Skeletal muscle cell (primary cell): ENCODE results near the gene CD81.
"Not testable (repeated sequence)": the region's sequence is repeated elsewhere in the genome, so short reads cannot be mapped to it uniquely, and the experiment has no call there.

ENCODE experiments used
- DNase-seq: peaks from one replicate; pipeline ENCODE4 v3.0.0-alpha.2; 2010; ENCODE audit warnings: low read depth
- H3K4me3 ChIP-seq: 2 replicates; pipeline ENCODE4 v1.5.1; 2011; ENCODE audit warnings: low read depth, mild to moderate bottlenecking, control low read depth, low read length, moderate library complexity

The CD81 gene

DNA sequence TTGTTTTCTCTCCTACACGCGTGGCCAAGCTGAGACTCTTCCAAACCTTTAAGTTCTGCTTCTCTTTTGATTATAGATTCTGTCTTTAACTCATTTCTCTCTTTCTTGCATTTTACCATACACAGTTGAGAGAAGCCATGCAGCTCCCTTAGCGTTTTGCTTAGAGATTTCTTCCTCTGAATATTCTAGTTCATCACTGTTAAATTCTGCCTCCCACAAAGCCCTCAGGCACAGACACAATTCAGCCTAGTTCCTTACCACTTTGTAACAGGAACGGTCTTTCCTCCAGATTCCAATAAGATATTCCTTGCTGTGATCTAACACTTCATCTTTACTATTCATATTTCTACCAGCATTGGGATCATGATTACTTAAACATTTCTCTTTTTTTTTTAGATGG lies 24.7 kb upstream of the CD81 start:
- DNase-seq: no peak
- no peak overlapping the region for H3K4me3 ChIP-seq

DNA sequence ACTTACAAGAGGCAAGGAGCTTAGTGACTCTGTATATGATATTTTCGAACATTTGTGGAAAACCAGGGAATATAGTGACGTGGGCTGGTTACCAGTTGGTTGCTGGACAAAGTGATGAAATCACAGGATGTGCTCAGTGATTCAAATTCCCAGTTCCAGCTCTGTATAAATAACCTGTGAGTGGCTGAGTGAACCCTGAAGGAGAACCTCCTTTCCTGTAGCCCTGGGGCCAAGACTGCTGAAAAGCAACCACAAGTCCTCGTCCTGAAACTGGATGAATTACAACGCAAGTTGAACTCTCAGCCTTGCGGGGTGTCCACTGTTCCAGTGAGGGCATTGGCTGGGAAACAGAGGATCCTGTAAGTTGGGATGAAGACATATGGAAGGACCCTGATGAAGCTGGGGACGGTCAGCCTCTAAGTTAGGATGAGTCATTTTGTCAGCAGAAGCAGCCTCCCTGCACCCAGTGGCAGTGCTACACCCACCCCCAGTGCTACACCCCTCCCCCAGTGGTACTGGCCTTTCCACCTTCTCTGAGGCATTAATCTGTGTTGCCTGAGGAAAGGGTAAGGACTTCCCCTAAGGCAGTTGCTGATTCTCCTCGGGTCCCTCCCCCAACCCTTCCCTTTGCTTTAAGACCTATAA lies 22.0 kb upstream of the CD81 start:
- peak; percentile 39 for DNase-seq
- H3K4me3 ChIP-seq: no peak overlapping the region

DNA sequence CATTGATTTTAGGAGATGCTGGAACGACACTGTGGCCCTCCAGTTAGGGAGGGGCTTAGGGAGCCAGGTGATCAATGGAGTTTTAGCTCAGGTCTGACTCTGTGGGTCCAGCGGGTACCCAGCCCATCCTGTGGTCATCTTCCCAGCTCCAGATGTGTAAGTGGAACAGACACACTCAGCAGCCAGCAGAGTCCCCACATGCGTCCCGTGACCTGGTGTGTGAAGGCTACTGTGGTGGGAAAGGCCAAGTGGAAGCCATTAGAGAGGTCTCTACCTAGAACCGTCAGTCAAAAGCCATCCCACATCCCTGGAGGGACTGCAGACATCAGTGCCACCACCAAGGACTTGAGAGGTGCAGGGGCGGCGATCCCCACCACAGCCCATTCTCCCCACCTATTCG lies 19.9 kb upstream of the CD81 start:
- DNase-seq: no peak
- no peak overlapping the region for H3K4me3 ChIP-seq

DNA sequence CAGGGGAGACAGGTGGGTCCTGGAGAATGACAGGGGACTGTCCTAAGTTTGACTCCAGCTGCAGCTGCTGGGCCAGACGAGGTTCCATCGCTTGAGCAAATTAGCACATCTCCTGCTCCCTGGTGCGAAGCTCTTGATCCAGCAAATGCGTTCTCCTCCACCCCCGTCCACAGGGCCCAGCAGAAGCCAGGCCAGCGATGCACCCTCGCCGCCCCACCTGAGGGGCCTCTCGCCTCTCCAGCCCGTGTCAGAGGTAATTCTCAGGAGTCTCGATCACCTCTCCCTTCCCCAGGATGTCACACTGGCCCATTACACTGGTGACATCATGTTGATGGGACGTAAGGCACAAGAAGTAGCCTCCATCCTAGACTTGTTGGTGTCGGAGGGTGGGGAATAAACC lies 19.5 kb upstream of the CD81 start:
- H3K4me3 ChIP-seq, DNase-seq: not testable (repeated sequence)

DNA sequence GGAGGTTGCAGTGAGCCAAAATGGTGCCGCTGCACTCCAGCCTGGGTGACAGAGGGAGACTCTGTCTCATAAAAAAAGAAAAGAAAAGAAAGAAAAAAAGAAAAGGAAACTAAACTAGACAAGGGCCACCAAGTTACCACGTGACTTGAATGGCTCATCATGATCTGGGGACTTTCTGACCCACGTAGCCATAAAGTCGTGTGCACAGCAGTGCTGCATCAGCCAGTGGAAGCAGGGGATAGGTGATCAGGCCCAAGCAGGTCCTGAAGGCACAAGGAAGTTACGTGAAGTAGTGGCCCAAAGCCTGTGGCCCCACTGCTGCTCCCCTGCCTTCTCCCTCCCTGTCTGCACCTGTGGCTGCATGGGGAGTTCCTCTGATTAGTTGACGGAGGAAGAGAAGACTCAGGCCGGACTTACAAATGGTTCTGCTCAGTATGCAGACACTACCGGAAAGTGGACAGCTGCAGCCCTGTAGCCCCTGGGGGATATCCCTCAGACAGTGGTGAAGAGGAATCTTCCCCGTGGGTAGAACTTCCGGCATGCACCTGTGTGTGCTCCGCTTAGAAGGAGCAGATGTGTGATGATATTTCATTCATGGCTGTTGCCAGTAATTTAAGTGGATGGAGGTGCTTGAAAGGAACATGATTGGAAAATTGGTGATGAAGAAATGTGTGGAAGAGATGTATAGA lies 18.2 kb upstream of the CD81 start:
- no peak for DNase-seq

DNA sequence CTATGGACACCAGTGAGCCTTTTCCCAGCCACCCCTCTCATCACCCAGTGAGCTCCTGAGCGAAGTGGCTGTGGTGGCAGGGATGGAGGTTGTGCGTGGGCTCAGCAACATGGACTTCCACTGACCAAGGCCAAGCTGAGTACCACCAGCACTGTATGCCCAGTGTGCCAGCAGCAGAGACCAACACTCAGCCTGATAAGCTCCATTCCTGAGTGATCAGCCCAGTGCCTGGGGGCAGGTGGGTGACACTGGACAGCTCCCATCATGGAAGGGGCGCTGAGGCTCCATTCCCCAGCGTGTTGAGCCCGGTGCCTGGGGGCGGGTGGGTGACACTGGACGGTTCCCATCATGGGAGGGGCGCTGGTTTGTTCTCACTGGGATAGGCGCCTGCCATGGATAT lies 17.6 kb upstream of the CD81 start:
- DNase-seq: no peak
- no peak overlapping the region for H3K4me3 ChIP-seq

More for the DNA sequence above, 18.2 kb upstream of the CD81 start:
- no peak overlapping the region for H3K4me3 ChIP-seq

DNA sequence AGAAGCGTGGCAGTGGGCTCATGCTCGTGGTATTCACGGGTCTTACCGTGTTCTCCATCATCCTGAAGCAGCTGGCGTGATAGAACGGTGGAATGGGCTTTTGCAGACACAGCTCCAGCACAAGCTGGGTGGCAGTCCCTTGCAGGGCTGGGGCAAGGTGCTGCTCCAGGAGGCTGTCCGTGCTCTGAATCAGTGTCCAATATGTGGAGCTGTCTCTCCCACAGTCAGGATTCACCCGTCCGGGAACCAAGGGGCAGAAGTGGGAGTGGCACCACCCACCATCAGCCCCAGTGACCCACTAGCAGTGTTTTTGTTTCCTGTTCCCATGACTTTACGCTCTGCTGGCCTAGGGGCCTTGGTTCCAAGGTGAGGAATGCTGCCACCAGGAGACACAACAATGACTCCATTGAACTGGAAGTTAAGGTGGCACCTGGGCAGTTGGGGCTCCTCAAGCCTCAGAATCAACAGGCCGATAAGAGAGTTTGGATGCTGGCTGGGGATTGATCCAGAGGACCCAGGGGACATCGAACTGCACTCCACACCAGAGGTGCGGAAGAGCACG lies 16.9 kb upstream of the CD81 start:
- no peak overlapping the region for H3K4me3 ChIP-seq
- no peak for DNase-seq

DNA sequence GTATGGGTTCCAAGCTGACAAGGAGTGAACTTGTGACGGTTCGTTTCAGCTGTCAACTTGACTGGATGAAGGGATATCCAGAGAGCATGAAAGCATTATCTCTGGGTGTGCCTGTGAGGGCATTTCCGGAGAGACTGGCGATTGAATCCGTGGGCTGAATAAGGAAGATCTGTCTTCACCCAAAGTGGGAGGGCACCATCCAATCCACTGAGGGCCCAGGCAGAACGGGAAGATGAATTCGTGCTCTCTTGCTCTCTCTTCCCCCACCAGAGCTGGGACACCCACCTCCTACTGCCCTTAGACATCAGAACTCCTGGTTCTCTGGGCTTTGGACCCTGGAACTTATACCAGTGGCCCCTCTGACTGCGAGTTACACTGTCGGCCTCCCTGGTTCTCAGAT lies 15.5 kb upstream of the CD81 start:
- no peak overlapping the region for H3K4me3 ChIP-seq
- DNase-seq: no peak

DNA sequence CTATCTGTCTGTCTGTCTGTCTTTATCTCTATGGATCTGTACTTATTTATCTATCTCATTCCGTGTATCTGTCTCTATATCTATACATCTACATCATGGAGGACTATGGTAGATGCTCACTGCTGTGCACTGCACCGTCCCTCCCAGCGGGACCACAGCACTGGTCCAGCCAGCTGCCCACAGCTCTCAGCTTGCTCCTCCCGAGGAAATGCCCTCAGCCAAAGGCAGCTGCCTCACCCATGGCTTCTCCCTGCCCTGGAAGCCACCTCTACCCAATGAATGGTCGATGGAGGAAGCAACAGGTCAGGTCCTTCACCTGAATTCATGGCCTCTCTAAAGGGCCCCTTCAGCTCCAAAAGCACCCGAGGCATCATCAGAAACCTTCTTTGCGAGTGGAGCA lies 14.7 kb upstream of the CD81 start:
- H3K4me3 ChIP-seq: no peak overlapping the region
- no peak for DNase-seq

DNA sequence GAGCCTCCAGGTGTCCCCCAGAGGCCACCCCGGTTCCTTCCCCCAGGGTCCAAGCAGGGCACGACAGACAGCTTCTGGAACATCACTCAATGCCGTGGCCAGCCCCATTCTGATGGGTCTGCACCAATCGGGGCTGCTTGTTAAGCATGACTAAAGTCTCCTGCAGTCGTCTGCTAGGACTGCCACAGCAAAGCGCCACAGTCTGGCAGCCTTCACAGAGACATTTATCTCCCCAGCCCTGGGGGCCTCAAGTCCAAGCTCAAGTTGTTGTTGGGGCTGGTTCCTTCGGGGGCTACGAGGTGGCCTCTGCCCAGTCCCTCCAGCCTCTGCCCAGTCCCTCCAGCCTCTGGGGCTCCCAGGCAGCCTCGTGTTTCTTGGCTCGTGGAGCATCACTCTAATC lies 14.0 kb upstream of the CD81 start:
- no peak overlapping the region for H3K4me3 ChIP-seq
- no peak for DNase-seq

DNA sequence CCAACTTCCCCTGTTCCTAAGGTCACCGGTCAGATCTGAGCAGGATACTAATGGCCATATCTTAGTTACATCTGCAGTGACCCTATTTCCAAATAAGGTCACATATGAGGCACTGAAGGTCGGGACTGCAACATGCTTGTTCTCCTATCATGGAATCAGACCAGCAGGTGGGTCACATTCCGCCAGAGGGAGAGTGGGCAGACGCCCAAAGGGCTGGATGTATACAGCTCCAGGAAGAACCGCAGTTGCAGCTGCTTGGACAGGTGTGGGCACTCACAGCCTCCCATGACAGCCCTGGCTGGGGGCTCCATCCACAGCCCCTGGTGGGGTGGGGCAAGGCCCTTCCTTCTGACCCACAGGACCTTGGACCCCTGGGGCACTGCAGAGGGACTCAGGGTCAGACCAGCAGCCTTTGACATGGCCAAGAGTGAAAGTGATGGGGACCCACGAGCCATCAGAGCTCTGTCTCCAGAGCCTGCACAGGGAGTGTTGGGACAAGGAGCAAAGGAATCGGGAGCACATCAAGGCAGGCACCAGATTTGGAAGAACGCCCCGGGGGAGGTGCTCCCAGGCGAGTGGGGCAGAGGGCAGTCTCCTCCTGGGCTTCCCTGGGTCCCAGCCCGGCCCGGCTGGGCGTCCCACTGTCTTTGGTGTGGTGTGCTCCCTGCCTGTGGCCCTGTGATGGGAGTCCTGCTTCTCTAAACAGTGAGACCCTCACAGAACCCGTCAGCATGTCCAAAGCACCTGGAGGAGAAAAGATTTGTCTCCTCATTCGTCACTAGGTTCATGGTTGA lies 13.3 kb upstream of the CD81 start:
- no peak for DNase-seq
- H3K4me3 ChIP-seq: no peak overlapping the region

DNA sequence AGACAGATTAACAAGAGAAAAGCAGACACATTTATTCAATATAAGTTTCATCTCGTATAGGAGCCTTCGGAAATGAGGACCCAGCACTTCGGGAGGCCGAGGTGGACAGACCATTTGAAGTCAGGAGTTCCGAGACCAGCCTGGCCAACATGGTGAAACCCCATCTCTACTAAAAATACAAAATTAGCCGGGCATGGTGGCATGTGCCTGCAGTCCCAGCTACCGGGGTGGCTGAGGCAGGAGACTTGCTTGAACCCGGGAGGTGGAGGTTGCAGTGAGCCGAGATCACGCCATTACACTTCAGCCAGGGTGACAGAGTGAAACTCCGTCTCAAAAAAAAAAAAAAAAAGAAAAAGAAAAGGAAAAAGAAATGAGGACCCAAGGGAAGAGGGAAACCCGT lies 12.7 kb upstream of the CD81 start:
- H3K4me3 ChIP-seq, DNase-seq: not testable (repeated sequence)

DNA sequence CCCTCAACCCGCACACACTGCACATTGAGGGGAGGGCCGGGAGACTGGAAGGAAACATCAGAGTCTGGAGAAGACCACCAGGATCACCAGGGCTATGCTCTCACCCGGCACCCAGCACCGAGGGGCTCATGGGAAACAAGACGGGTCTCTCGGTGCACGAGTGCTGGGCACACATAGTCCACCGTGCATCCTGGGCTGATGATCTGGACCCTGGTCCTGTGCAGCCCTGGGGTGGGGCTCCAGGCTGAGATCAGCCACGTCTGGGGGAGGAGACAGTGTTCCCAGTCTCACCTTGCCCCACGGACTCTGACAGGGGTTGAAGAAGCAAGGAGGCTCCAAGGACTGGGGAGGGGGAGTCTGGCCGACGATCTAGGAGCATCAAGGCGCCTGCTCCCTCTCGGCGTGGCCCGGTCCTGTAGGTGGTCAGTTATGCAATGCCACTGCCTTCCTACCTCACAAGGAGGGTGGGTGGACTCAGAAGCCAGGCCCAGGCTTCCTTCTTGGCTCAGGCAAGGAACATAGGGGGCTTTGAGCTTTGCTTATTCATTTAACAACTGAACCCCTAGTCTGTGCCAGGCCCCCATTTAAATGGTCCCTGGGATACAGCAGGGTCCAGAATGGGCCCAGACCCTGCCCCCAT lies 11.4 kb upstream of the CD81 start:
- H3K4me3 ChIP-seq: no peak overlapping the region
- DNase-seq: no peak

DNA sequence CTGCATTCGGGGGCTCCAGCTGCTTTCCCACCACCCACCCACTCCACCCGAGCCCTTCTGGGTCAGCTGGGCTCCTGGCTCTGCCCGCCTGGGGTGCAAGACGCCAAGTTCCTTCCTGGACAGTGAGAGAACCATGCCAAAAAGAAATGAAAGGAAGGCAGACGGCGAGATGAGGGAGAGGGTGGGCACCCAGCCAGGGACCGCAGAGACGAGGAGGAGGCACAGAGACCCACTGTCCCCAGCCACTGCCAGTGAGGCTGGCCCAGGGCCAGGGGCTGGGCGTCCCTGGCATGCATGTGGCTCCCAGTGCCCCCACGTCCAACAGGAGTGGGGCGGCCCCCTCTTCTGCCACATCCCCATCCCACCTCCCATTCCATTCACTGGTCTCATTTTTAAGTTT lies 10.8 kb upstream of the CD81 start:
- H3K4me3 ChIP-seq: no peak overlapping the region
- no peak for DNase-seq

DNA sequence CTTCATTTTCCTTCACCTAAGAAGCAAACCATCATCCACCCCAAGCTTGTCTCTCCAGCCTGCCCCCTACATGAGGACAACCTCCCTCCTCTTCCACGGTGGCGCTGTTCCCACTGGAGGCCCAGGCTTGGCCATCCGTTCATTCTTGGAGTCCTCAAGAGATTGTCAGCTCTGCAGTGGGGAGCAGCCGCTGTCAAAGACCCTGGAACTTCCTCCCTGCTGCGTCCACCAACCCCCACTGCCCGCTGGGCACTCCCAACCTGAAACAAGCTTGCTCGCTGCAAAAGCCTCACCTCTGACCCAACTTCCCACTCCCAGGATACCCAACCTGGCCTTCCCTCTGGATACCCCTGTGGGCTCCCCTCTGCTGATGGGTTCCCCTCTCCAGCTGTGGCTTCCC lies 10.4 kb upstream of the CD81 start:
- DNase-seq: no peak
- H3K4me3 ChIP-seq: no peak overlapping the region

DNA sequence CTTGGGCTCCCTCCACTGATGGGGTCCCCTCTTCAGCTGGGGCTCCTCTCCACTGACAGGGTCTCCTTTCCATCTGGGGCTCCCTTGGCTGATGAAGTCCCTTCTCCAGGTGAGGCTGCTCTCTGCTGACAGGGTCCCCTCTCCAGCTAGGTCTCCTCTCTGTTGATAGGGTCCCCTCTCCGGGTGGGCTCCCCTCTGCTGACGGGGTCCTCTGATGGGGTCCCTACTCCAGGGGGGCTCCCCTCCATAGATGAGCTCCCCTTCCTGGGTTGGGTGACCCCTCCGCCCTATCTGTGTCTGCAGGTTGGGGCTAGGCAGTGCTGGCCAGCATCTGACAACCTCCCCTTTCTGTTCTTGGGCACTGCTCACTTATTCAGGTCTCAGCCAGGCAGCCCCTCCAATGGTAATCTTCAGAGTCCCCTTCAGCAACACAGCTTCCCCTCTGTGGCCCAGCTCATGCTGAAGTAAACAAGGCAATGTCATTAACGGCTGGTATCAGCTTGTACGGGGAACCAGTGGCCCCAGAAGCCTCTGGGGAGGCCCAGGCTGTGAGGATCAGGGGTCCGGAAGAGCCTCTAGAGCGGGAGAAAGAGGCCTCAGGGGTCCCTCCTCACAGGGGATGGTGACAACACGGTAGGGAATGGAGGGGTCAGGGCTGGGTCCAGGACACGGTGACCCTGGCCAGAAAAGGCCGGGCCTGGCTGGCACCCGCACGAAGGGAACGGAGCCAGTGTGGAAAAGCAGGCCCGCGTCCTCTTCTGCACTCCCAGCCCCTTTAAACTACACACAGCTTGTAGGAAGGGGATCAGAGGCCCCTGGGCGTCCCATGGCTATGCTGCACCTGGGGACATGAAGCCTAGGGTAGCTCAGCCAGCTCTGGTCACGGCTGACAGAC lies 9.6 kb upstream of the CD81 start:
- no peak overlapping the region for H3K4me3 ChIP-seq
- DNase-seq: no peak

DNA sequence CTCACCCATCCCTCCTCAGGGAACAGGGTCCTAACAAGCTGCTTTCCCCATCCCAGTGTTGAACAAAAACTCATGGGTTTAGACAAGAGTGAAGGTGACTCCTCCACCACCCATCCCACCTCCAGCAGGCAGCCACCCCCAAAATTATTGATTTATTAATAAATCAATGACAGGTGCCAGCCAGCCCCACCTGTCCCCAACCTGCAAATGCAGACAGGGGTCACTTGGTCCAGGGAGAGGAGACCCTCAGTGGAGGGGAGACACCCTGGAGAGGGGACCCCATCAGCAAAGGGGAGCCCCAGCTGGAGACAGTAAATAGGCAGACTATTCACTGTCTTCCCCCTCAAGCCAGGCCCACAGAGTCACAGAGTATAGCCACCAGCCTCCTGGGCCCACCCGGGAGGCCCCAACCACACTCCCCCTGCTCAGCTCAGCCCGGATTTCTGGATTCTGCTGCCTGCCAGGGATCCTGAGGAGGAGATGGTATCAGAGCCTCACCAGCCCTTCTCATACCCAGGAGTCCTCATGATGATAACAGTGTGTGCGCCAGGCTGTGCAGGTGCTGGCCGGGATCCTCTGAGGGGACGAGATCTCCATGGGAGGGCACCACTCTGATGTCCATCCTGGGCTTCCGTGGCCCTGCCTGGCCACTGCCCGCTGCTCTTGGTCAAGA lies 8.8 kb upstream of the CD81 start:
- no peak for DNase-seq
- no peak overlapping the region for H3K4me3 ChIP-seq

DNA sequence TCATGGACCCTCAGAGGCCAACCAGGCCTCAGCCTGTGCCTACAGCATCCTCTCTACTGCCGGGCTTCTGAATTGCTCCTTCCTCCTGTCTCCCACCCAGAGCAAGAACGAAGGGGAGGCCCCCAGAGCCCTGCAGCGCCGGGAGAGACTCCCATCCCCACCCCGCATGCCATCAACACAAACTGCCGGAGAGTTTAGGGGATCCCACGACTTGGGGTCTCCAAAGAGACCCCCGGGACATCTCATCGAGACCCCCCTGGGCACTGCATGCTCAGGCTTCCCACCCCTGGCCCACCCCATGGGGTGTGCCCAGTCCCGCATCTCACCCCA lies 8.3 kb upstream of the CD81 start:
- no peak for DNase-seq
- H3K4me3 ChIP-seq: no peak overlapping the region

DNA sequence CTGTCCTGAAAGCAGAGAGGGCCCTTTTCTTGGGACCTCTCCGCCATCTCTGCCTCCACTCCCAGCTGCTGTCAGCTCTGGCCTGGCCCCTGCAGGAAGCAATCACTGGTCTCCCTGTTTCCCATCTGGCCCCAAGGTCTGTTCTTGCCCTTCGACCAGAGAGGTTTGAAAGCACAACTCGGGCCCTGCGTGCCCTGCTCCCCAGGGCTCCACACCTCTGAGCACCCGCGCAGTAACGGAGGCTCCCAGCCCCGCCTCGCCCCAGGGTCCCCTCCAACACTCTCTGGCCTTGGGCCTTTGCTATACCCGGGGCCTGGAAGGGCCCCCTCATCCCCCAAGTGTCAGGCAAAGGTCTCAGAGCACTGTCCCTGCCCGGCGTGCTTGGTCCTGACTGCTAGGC lies 7.8 kb upstream of the CD81 start:
- no peak overlapping the region for H3K4me3 ChIP-seq
- DNase-seq: no peak
